ENCODE data around the gene LARGE1. TPM values are rescaled to one million over a fixed set of nuclear protein-coding genes. Genes with fewer than 3 reads are reported as not detected.

LARGE1 gene
- total and polyA plus RNA-seq, 2 of the 8 experiments (the other 6 are each of a cell fraction or from before 2014, with no cell fraction given): 43.7 to 83.0 TPM

DNA sequence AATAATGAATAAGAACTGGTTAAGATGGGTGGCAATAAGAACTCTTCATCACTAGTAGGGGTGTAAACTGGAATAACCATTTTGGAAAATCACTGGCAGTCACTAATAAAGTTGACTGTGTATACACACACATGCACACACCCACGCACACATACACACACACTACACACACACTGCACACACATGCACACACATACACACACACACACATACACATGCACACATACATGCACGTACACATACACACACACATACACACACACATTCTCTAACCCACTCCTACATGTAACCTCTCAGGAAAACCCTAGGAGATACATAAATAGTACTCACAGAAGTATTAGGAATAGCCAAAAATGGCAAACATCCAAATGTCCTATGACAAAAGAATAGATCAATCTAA lies 455.6 kb downstream of the LARGE1 start:
- Histone ChIP-seq H4K5ac (ENCODE audit: insufficient read length, low read depth, low read length) (no peak overlapping the region), H4K8ac (ENCODE audit: extremely low read depth, insufficient read depth, low read length) (no peak overlapping the region), H2BK15ac (ENCODE audit: low read length) (no peak overlapping the region), H2BK12ac (ENCODE audit: low read depth, low read length) (no peak overlapping the region), H2AFZ (ENCODE audit: low read length) (no peak overlapping the region), H2BK120ac (replicated peaks; ENCODE audit: low read depth, low read length) (no peak overlapping the region), H3K4me3 (ENCODE audit: extremely low read depth in 1 of 4, insufficient read depth in 2 of 4, low read depth in 3 of 4, low read length in 4 of 4) (no peak overlapping the region), H3K4me2 (ENCODE audit: insufficient read depth in 1 of 2, low read depth in 2 of 2, low read length in 2 of 2) (no peak overlapping the region), H3K79me1 (ENCODE audit: low read depth, low read length) (peaks cover 2% of the 10 kb centered on the region; the same call in 1 of the 2 replicates), H3K79me2 (ENCODE audit: control insufficient read depth in 1 of 2, insufficient read depth in 2 of 2, low read length in 2 of 2) (peaks cover 0 to 3% of the 10 kb centered on the region in 2 experiments; a peak in 1 of 4 replicates), H3K23ac (ENCODE audit: insufficient read length) (no peak overlapping the region), H2BK5ac (ENCODE audit: low read depth, low read length) (no peak overlapping the region), H4K20me1 (replicated peaks in 1 of 2; ENCODE audit: control insufficient read depth in 1 of 2, insufficient read depth in 2 of 2, low read length in 2 of 2) (peaks cover 3 to 4% of the 10 kb centered on the region in 2 experiments), H3K4ac (replicated peaks; ENCODE audit: insufficient read length, low read depth, low read length) (no peak overlapping the region), H3K23me2 (ENCODE audit: low read depth, low read length) (peaks cover 2% of the 10 kb centered on the region; the same call in 1 of the 2 replicates), H3K27me3 (replicated peaks in 1 of 4; ENCODE audit: control insufficient read depth in 3 of 4, extremely low read depth in 1 of 4, insufficient read depth in 3 of 4, low read length in 3 of 4) (no peaks in the 10 kb centered on the region), H3K36me3 (ENCODE audit: control insufficient read depth in 2 of 4, insufficient read depth in 4 of 4, low read length in 3 of 4) (no peaks in the 10 kb centered on the region), H3K4me1 (replicated peaks in 1 of 4; ENCODE audit: control insufficient read depth in 3 of 4, insufficient read depth in 4 of 4, low read length in 3 of 4) (no peaks in the 10 kb centered on the region), H2BK20ac (ENCODE audit: low read length) (no peak overlapping the region), H3K14ac (ENCODE audit: insufficient read length) (no peak overlapping the region), H2AK5ac (ENCODE audit: low read depth, low read length) (no peak overlapping the region), H4K91ac (replicated peaks; ENCODE audit: insufficient read length, low read length) (no peak overlapping the region), H3K9ac (replicated peaks in 1 of 4; ENCODE audit: extremely low read depth in 1 of 4, low read depth in 3 of 4, low read length in 3 of 4) (no peak overlapping the region), H3K56ac (replicated peaks; ENCODE audit: insufficient read length, low read depth, low read length) (no peak overlapping the region), H3K9me3 (ENCODE audit: insufficient read depth in 2 of 2, low read depth in 1 of 2, low read length in 1 of 2) (no peaks in the 10 kb centered on the region), H3K27ac (ENCODE audit: low read depth, low read length) (no peak overlapping the region), H3K18ac (ENCODE audit: extremely low read depth, low read length) (no peak overlapping the region)
- 93% methylated on average over 2 of the region's 2 CpGs; no CpG with 5 or more reads in 1 of the 2 experiments for WGBS, 2 experiments (ENCODE audit: extremely low coverage in 1 of 2, insufficient coverage in 1 of 2, insufficient read length in 1 of 2, insufficient replicate concordance in 2 of 2, low coverage in 1 of 2, low lambda C conversion rate in 2 of 2, missing lambda C conversion rate in 1 of 2)
- DNase-seq (ENCODE audit: low read depth in 1 of 2, low spot score in 2 of 2): no peak
- POLR2A ChIA-PET (ENCODE audit: partially characterized antibody): no interaction called here
- FAIRE-seq: no peak
- CTCF ChIA-PET (ENCODE audit: partially characterized antibody): no interaction called here
